GM12875 (cell line): ENCODE data around the gene DHRS12.

Experiments used
- H3K4me3 ChIP-seq: one replicate; pipeline ENCODE4 v1.5.1; 2011; ENCODE audit warnings: low read depth, low read length, control low read depth
- CTCF ChIP-seq: IDR thresholded peaks from 2 replicates; pipeline ENCODE4 v1.5.1; 2011; ENCODE audit warnings: low read depth, mild to moderate bottlenecking, control low read depth, inconsistent platforms, low read length, moderate library complexity, borderline replicate concordance; ENCODE audit not compliant: insufficient read depth

DHRS12 gene

GRCh38 chr13:51795419-51795818, 8.5 kb downstream of the DHRS12 start:
- no peak overlapping the region for H3K4me3 ChIP-seq
- TF ChIP-seq CTCF, result no peak

GRCh38 chr13:51794964-51795363, 9.0 kb downstream of the DHRS12 start:
- no peak overlapping the region for H3K4me3 ChIP-seq
- TF ChIP-seq CTCF, result no peak

DNA sequence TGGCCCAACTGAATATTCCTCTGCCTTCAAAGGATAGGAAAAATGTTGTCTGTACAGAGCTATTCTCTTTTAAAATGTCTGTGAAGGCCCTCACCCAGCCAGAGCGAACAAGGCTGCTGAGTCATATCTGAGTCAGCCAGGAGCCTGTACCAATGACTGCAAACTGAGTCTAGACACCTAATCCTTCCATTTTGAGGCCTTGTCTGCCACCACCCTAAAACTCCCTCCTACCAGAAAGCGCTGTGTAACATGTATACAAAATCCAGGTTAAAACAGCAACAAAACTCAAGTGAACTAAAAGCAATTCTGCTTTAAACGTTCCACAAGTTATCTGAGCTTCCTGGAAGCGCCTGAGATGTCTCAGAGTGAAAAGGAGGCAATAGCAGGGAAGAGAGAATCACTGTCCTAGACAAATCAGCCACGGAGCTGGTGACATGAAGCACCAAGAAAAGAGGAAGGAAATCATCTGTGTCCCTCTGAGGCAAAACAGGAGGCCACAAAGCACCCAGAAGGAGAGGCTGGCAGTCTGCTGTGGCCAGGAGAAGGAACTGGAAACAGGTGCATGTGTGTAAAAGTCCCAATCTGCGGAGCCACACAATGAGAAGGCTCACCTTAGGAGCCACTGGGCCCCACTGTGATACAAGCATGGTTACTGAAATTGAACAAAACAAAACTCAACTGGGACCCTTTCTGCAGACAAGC, 10.2 kb downstream of the DHRS12 start:
- H3K4me3 ChIP-seq, result no peak overlapping the region

GRCh38 chr13:51786425-51787265, 17.3 kb downstream of the DHRS12 start:
- TF ChIP-seq CTCF, result no peak
- no peak overlapping the region for H3K4me3 ChIP-seq

More for the DNA sequence above, 10.2 kb downstream of the DHRS12 start:
- no peak for TF ChIP-seq CTCF

DNA sequence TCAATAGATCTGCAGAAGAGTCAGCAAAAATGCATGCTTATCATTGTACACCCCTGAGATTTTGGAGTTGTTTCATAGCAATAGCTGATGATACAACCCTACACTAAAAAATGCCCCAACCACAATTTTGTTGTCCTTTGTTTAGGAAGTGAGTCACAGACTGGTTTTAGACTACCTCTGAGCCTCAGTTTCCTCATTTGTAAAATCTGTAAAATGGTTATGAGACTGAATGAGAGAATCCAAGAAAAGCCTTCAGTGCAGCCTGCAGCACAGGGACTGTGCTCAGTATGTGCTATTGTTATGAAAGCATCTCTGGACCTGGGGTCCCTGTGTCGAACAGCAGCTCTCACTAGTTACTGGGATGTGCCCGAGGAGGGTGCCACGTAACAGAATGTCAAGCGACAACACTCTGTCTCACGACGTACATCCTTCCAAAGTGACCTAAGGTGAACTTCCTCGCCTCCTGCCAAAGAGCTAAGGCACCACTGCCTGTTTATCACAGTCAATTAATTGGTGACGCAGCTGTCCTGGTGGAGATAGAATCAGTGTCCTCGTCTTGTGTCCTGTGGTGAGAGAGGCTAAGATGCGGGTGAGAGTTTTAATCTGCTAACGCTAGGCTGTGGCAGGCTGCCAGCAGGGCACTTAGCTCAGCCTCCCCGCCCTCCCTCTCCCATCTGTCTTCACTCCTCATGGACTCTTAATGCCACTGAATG, 18.1 kb downstream of the DHRS12 start:
- no peak overlapping the region for H3K4me3 ChIP-seq
- no peak for TF ChIP-seq CTCF

GRCh38 chr13:51784097-51784496, 19.9 kb downstream of the DHRS12 start:
- no peak overlapping the region for H3K4me3 ChIP-seq
- TF ChIP-seq CTCF, result no peak
